IgD-negative memory B cell (primary cell): ENCODE data around the gene IKZF3. TPM values are rescaled to one million over a fixed set of nuclear protein-coding genes. Genes with fewer than 3 reads are reported as not detected.

ENCODE experiments used
- H3K27ac Mint-ChIP-seq, 3 donors: one replicate each; pipeline ENCODE4 v1.8.0; 2020 to 2022; ENCODE audit warnings: mild to moderate bottlenecking in 3 of 3, mixed read lengths in 3 of 3, moderate library complexity in 1 of 3
- H3K27me3 Mint-ChIP-seq: one replicate; pipeline ENCODE4 v1.8.0; 2021; ENCODE audit warnings: mixed read lengths
- H3K36me3 Mint-ChIP-seq: one replicate; pipeline ENCODE4 v1.8.0; 2020; ENCODE audit warnings: mild to moderate bottlenecking, mixed read lengths
- H3K4me1 Mint-ChIP-seq, 3 donors: one replicate each; pipeline ENCODE4 v1.8.0; 2020 to 2022; ENCODE audit warnings: mixed read lengths in 3 of 3, mild to moderate bottlenecking in 1 of 3
- H3K4me3 Mint-ChIP-seq, 4 donors: one replicate each; pipeline ENCODE4 v1.8.0; 2020 to 2022; ENCODE audit warnings: mild to moderate bottlenecking in 4 of 4, mixed read lengths in 4 of 4, moderate library complexity in 3 of 4
- H3K9me3 Mint-ChIP-seq, 3 donors: one replicate each; pipeline ENCODE4 v1.8.0; 2020 to 2021; ENCODE audit warnings: mixed read lengths in 3 of 3, mild to moderate bottlenecking in 1 of 3
- polyA plus RNA-seq: library from polyadenylated mRNA; unstranded; fragments of 300-500 nt; fragmentation: Illumina TruSeq; gene quantifications from one replicate; pipeline ENCODE4 v1.2.3, GENCODE V29; 2021

IKZF3 gene
- polyA plus RNA-seq, 1 donor from 2014 or later = 103 TPM

DNA sequence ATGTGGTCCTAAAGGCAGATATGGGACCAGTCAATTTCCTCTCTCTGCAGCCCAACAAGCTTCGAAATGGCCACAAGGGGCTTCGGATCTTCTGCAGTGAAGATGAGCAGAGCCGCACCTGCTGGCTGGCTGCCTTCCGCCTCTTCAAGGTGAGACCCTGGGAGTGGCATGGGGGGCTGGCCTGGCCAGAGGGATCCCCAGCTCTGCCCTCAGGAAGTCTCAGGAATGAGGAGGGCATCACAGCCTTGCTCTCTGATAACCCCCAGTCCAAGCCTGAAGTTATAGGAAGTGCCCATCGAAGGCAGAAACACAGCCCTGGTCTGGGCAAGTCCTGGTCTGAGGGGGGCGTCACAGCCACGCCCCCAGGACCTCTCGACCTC lies 119.3 kb downstream of the IKZF3 start:
- Mint-ChIP-seq H3K27ac (no peak overlapping the region), H3K9me3 (no peaks in the 10 kb centered on the region), H3K36me3 (no peaks in the 10 kb centered on the region), H3K4me1 (peaks cover 5 to 6% (median 5%) of the 10 kb centered on the region in 3 donors), H3K4me3 (no peak overlapping the region), H3K27me3 (peaks cover 5% of the 10 kb centered on the region)

- Mint-ChIP-seq H3K27ac (peak overlapping the region in 1 of 3 donors; percentile 31), H3K4me1 (peaks cover 5 to 7% (median 6%) of the 10 kb centered on the region in 3 donors)
Observed at GRCh38 chr17:39744075-39744835, 119.9 kb downstream of the IKZF3 start.

DNA sequence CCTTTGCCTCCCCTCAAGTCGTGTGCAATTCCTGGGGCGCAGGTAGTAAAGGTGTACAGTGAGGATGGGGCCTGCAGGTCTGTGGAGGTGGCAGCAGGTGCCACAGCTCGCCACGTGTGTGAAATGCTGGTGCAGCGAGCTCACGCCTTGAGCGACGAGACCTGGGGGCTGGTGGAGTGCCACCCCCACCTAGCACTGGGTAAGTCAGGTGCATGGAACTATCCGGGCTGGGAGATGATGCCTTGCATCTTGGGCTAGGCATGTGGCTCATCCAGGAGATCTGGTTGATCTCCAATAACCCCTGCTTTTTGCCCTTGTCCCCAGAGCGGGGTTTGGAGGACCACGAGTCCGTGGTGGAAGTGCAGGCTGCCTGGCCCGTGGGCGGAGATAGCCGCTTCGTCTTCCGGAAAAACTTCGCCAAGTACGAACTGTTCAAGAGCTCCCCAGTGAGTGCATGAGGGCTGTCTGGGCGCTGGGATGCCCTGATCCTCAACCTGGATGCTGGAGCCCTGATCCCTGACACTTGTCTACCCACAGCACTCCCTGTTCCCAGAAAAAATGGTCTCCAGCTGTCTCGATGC lies 121.2 kb downstream of the IKZF3 start:
- H3K27ac Mint-ChIP-seq = no peak overlapping the region

More at GRCh38 chr17:39744075-39744835, 119.9 kb downstream of the IKZF3 start:
- Mint-ChIP-seq H3K36me3 (no peaks in the 10 kb centered on the region), H3K4me3 (peak overlapping the region in 1 of 4 donors; percentile 5), H3K27me3 (peaks cover 9% of the 10 kb centered on the region), H3K9me3 (no peaks in the 10 kb centered on the region)

DNA sequence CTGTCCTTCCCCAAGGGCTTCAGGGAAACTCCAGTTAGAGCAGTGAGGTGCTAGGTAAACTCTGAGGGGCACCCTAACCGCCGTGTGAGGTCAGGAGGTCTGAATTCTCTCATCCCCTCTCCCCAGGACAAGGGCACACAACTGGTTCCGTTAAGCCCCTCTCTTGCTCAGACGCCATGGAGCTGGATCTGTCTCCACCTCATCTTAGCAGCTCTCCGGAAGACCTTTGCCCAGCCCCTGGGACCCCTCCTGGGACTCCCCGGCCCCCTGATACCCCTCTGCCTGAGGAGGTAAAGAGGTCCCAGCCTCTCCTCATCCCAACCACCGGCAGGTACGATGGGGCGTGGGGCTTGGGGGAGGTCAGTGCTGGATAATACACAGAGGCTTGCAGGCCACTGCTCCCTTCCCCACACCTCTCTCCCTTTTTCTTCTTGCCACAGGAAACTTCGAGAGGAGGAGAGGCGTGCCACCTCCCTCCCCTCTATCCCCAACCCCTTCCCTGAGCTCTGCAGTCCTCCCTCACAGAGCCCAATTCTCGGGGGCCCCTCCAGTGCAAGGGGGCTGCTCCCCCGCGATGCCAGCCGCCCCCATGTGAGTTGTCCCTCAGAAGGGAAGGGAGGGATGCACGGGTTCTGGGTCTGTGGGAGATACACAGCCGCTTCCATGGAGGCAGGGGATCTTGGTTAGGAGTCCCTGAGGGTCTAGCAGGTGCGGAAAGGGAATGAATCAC lies 121.8 kb downstream of the IKZF3 start:
- Mint-ChIP-seq H3K27me3 (peaks cover 16% of the 10 kb centered on the region), H3K36me3 (peaks cover 2% of the 10 kb centered on the region), H3K4me1 (peaks cover 0 to 11% (median 10%) of the 10 kb centered on the region in 3 donors), H3K9me3 (no peaks in the 10 kb centered on the region), H3K4me3 (no peak overlapping the region), H3K27ac (no peak overlapping the region)

More for the DNA sequence above, 121.2 kb downstream of the IKZF3 start:
- Mint-ChIP-seq H3K36me3 (peaks cover 2% of the 10 kb centered on the region), H3K9me3 (no peaks in the 10 kb centered on the region), H3K4me3 (no peak overlapping the region), H3K27me3 (peaks cover 16% of the 10 kb centered on the region), H3K4me1 (peaks cover 0 to 11% (median 10%) of the 10 kb centered on the region in 3 donors)

DNA sequence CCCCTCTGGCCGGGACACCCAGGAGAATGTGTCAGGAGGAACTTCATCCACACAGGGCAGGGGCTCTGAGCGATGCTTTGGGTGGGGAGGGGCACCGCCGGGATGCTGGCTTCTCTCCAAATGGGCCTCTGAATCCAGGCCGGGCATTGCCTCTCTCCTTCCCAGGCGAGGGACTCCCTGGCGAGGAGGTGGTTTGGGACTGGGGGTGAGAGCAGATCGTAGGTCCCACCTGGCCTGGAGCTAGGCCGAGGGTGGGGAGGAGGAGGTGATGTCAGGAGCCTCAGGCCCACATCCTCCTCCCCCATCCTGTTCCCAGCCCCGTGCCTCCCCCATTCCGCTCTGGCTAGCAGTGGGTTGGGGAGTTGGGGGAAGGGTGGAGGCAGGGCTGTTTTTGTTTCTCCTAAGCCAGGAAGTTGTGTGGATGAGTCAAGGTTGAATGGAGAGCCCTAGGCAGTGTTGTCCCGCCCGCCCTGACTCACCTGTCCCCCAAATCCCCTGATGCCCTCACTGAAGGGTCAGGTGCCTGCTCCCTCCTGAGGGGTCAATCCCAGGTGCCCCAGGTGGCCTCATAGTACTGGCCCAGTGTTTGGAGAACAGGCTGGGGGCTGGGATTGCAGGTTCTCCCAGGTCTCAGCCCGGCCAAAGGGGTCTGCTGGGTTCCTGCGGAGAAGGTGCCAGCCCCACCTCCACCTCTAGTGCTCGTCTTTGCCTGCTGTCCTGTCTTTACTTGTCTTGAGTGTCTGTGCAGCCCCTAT lies 123.6 kb downstream of the IKZF3 start:
- peak overlapping the region in 1 of 4 donors; percentile 81 for H3K4me3 Mint-ChIP-seq
- peaks cover 5 to 16% (median 11%) of the 10 kb centered on the region in 3 donors for H3K4me1 Mint-ChIP-seq
- no peaks in the 10 kb centered on the region for H3K9me3 Mint-ChIP-seq
- H3K27me3 Mint-ChIP-seq = peaks cover 16% of the 10 kb centered on the region
- peaks cover 4% of the 10 kb centered on the region for H3K36me3 Mint-ChIP-seq
- no peak overlapping the region for H3K27ac Mint-ChIP-seq

- Mint-ChIP-seq H3K4me3 (peak overlapping the region in 2 of 4 donors; percentile 60 to 81), H3K9me3 (no peaks in the 10 kb centered on the region), H3K36me3 (peaks cover 4% of the 10 kb centered on the region), H3K27me3 (peaks cover 16% of the 10 kb centered on the region), H3K27ac (peak overlapping the region in 1 of 3 donors; percentile 10), H3K4me1 (peaks cover 5 to 16% (median 11%) of the 10 kb centered on the region in 3 donors)
Observed at GRCh38 chr17:39739885-39740356, 124.2 kb downstream of the IKZF3 start.

- Mint-ChIP-seq H3K4me3 (peak overlapping the region; percentile 16 to 90 (median 74)), H3K9me3 (no peaks in the 10 kb centered on the region), H3K27ac (no peak overlapping the region), H3K4me1 (peaks cover 5 to 16% (median 11%) of the 10 kb centered on the region in 3 donors), H3K27me3 (peaks cover 16% of the 10 kb centered on the region), H3K36me3 (peaks cover 4% of the 10 kb centered on the region)
Observed at GRCh38 chr17:39738983-39739884, 124.9 kb downstream of the IKZF3 start.

DNA sequence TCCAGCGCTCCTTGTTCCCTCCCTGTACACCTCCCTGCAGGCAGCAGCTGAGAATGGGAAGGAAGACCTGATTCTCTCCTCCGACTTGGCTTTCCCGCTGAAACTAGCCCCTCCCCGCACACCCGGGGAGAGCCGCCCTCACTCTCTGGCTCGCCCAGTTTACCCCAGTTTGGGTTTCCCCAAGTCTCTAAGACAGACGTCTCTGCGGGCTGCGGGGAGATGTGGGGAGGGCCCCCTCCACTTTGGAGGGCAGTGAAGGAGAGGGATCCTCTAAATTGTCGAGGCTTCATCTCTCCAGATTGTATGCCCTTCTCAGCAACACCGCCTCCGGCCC lies 125.6 kb downstream of the IKZF3 start:
- no peaks in the 10 kb centered on the region for H3K9me3 Mint-ChIP-seq
- peaks cover 16% of the 10 kb centered on the region for H3K27me3 Mint-ChIP-seq
- H3K4me3 Mint-ChIP-seq = peak overlapping the region; percentile 52 to 90 (median 74)
- H3K36me3 Mint-ChIP-seq = peaks cover 4% of the 10 kb centered on the region
- peaks cover 5 to 16% (median 11%) of the 10 kb centered on the region in 3 donors for H3K4me1 Mint-ChIP-seq
- no peak overlapping the region for H3K27ac Mint-ChIP-seq

- peak within 1 kb of the TSS; percentile 52 to 90 (median 74) for H3K4me3 Mint-ChIP-seq
- no peak within 1 kb of the TSS for H3K27ac Mint-ChIP-seq
- peaks cover 5 to 16% (median 11%) of the 10 kb centered on the region in 3 donors for H3K4me1 Mint-ChIP-seq
- H3K9me3 Mint-ChIP-seq = no peaks in the 10 kb centered on the region
- peaks cover 4% of the 10 kb centered on the region for H3K36me3 Mint-ChIP-seq
- peaks cover 16% of the 10 kb centered on the region for H3K27me3 Mint-ChIP-seq
Observed at GRCh38 chr17:39737760-39738567, 126.1 kb downstream of the IKZF3 start, which contains the start of gene GRB7. TSS of gene GRB7 (plus strand) at chr17:39737938. CDS start at chr17:39742302, 4,364 bp downstream.

DNA sequence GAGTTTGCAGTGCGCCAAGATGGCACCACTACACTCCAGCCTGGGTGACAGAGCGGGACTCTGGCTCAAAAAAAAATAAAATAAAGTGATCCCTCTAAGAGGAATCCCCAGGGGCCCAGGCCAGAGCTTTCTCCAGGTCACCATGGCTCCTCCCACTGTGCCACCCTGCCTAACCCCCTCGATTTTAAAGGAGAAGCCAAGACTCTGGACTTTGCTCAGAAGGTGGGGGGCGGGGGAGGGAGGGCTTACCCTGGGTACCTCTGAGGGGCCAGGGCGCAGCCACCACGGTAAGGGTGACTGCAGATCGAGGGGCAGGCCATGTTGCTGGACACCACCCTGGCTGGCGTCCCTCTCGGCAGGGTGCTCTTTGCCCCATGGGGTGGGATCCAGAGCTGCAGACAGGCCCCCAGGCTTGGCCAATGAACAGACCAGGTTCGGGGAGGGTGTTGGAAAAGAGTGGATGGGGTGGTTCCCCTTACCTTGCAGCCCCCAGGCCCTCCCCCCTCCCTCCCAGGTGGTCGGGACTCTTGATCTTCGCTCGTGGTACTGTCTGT lies 126.8 kb downstream of the IKZF3 start:
- Mint-ChIP-seq H3K27me3 (peaks cover 16% of the 10 kb centered on the region), H3K36me3 (peaks cover 4% of the 10 kb centered on the region), H3K9me3 (no peaks in the 10 kb centered on the region), H3K4me3 (peak overlapping the region in 1 of 4 donors; percentile 47), H3K27ac (no peak overlapping the region), H3K4me1 (peaks cover 5 to 16% (median 11%) of the 10 kb centered on the region in 3 donors)

DNA sequence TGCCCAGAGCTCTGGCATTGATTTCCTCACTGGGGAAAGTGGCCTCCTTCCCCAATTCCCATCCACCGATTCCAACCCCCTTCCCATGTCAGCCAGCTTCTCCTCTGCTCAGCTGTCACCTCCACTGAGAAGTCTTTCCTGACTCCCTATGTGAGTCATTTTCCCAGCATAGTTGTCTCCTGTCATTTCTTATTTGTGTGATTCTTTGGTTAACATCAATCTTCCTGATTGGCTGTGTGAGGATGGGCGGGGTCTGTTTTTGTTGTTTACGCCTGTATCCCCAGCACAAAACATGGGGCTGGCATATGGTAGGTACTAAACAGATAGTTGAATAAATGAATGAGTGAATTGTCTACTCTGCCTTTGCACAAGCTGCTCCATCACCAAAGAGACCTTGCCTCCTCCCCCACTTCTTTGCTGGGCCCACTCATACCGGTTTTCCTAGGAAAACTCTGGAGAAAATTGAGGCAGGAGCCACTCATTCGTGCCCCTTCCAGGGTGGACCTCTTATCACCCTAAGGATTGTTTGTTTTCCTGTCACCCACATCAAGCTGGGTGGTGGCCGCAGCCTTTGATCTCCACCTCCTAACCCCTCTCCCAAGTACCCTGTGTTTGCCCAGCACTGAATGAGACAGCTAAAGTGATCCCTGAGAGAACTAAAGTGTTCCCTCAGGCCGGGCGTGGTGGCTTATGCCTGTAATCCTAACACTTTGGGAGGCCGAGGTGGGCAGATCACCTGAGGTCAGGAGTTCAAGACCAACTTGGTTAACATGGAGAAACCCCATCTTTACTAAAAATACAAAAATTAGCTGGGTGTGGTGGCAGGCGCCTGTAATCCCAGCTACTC lies 127.6 kb downstream of the IKZF3 start:
- H3K4me1 Mint-ChIP-seq = peaks cover 5 to 16% (median 11%) of the 10 kb centered on the region in 3 donors
- peak overlapping the region in 2 of 4 donors; percentile 25 to 43 for H3K4me3 Mint-ChIP-seq
- H3K36me3 Mint-ChIP-seq = peaks cover 4% of the 10 kb centered on the region
- H3K9me3 Mint-ChIP-seq = no peaks in the 10 kb centered on the region
- H3K27ac Mint-ChIP-seq = peak overlapping the region in 1 of 3 donors; percentile 84
- peaks cover 16% of the 10 kb centered on the region for H3K27me3 Mint-ChIP-seq

DNA sequence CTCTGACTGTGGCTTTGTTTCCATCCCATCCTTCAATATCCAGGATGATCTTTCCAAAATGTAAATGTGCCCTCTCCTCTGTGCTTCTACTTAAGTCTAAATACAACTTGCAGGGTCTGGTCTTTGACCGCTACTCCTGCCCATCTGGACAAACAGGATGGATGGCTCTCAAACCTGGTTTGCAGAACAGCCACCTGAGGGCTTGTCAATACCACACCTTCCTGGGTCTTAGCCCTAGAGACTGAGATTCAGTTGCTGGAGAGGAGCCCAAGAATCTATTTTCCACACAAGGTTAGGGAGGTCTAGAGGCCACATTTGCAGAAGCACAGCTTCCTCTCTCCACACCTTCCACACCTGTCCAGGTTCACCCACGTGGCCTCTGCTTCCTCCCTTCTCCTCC lies 128.2 kb downstream of the IKZF3 start:
- peak overlapping the region in 2 of 4 donors; percentile 25 to 43 for H3K4me3 Mint-ChIP-seq

More for the DNA sequence above, 128.2 kb downstream of the IKZF3 start:
- H3K27ac Mint-ChIP-seq = peak overlapping the region in 2 of 3 donors; percentile 56 to 84
- peaks cover 16% of the 10 kb centered on the region for H3K27me3 Mint-ChIP-seq
- peaks cover 5 to 16% (median 9%) of the 10 kb centered on the region in 3 donors for H3K4me1 Mint-ChIP-seq
- peaks cover 4% of the 10 kb centered on the region for H3K36me3 Mint-ChIP-seq
- no peaks in the 10 kb centered on the region for H3K9me3 Mint-ChIP-seq
